A673 (cell line): ENCODE data around the gene CEP57L1.

Source experiments
- CTCF ChIP-seq: fragments of 300-800, 200-600 bp; sonication (generic); conservative IDR thresholded peaks from 2 replicates; pipeline ENCODE4 v1.5.1; 2017; ENCODE audit warnings: low read depth, mild to moderate bottlenecking, antibody characterized with exemption, low read length, moderate library complexity, mixed read lengths
- EZH2 ChIP-seq: fragments of 200-600 bp; sonication (generic); IDR thresholded peaks from 2 replicates; pipeline ENCODE4 v1.6.1; 2017; ENCODE audit warnings: borderline replicate concordance, low read depth, mild to moderate bottlenecking, mixed read lengths, antibody characterized with exemption, low read length; ENCODE audit not compliant: poor library complexity, severe bottlenecking

GRCh38 chr6:109069746-109070145 lies 25.6 kb upstream of the CEP57L1 start:
- TF ChIP-seq CTCF (no peak), EZH2 (no peak)
